Thoracic aorta (tissue), 2 donors: ENCODE measurements around the gene PPCS. TPM values are rescaled to one million over a fixed set of nuclear protein-coding genes. Genes with fewer than 3 reads are reported as not detected.

Source experiments
- ATAC-seq: fragments of 150-250 bp; one replicate; pipeline ENCODE4 v1.8.0; 2017; ENCODE audit warnings: low read depth; ENCODE audit not compliant: insufficient number of reproducible peaks, low FRiP score
- DNase-seq: peaks from one replicate; pipeline ENCODE4 v3.0.0-alpha.2; 2020; ENCODE audit warnings: low spot score
- H3K27ac ChIP-seq, 2 donors: fragments of 200-600 bp; sonication (generic); 1 replicate in 1 of 2; 2 replicates in 1 of 2; pipeline ENCODE4 v1.5.1; 2016; ENCODE audit warnings: mild to moderate bottlenecking in 2 of 2, moderate library complexity in 2 of 2
- H3K27me3 ChIP-seq: fragments of 200-600 bp; sonication (generic); replicated peaks from 2 replicates; pipeline ENCODE4 v1.6.0; 2016; ENCODE audit warnings: mild to moderate bottlenecking; ENCODE audit not compliant: insufficient read depth
- H3K36me3 ChIP-seq: fragments of 200-600 bp; sonication (generic); one replicate; pipeline ENCODE4 v1.5.1; 2016
- H3K4me1 ChIP-seq, 2 donors: fragments of 200-600 bp; sonication (generic); 1 replicate in 1 of 2; 2 replicates in 1 of 2; pipeline versions ENCODE4 v1.5.1 to v1.6.0; 2016; ENCODE audit warnings: low read depth in 2 of 2, mild to moderate bottlenecking in 1 of 2; ENCODE audit not compliant: control insufficient read depth in 1 of 2
- H3K4me3 ChIP-seq: fragments of 200-600 bp; sonication (generic); 2 replicates; pipeline ENCODE4 v1.5.1; 2016; ENCODE audit warnings: mild to moderate bottlenecking
- H3K9me3 ChIP-seq: fragments of 200-600 bp; sonication (generic); 2 replicates; pipeline ENCODE4 v1.5.1; 2016
- total RNA-seq, 2 donors: library from RNA; depleted of rRNA; stranded (reverse); fragments of >200 nt; gene quantifications; one replicate each; pipeline versions ENCODE4 v1.1.0 to v1.2.3, GENCODE V29; 2016
- TF ChIP-seq, protein P1 (sequence below): fragments of 200-600 bp; sonication (generic); IDR thresholded peaks from one replicate; pipeline ENCODE4 v1.5.1; 2019; ENCODE audit warnings: antibody characterized with exemption

PPCS gene
- total RNA-seq, 2 donors from 2014 or later: 46.0 to 53.3 TPM

DNA sequence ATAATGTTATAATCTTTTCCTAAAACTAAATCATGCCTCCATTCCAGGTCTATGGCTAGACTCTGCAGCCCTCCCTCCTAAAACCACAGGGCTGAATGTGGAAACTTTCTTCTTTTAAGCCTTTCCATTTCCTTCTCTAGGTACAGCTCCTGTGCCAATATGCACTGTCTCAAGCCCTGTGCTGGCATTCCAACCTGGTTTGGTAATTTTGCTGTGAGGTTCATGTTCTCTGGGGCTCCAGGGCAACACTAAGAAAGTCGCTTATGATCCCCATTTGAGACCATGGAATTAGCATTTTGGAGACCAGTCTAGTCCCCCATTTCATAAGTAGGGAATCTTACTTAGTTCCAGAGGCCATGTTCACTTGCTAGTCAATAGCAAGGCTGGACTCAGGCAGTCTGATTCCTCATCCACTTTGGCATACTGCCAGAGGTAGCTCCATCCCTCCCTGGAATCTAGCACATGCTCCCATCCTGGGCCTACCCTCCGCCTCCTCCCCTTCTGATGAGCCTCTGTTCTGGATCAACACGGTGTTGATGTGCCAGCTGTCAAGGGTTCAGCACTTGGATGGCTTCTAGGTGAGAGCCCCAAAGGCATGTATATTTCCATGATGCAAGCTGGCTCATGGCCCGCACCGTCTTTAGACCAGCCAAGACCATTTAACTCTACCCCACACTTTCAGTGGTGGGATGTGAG, 37.1 kb upstream of the PPCS start:
- H3K4me1 ChIP-seq: no peaks in the 10 kb centered on the region
- TF ChIP-seq, protein P1, sequence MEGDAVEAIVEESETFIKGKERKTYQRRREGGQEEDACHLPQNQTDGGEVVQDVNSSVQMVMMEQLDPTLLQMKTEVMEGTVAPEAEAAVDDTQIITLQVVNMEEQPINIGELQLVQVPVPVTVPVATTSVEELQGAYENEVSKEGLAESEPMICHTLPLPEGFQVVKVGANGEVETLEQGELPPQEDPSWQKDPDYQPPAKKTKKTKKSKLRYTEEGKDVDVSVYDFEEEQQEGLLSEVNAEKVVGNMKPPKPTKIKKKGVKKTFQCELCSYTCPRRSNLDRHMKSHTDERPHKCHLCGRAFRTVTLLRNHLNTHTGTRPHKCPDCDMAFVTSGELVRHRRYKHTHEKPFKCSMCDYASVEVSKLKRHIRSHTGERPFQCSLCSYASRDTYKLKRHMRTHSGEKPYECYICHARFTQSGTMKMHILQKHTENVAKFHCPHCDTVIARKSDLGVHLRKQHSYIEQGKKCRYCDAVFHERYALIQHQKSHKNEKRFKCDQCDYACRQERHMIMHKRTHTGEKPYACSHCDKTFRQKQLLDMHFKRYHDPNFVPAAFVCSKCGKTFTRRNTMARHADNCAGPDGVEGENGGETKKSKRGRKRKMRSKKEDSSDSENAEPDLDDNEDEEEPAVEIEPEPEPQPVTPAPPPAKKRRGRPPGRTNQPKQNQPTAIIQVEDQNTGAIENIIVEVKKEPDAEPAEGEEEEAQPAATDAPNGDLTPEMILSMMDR: no peak
- ATAC-seq (no peak), DNase-seq (no peak)
- no peaks in the 10 kb centered on the region for H3K36me3 ChIP-seq
- no peaks in the 10 kb centered on the region for H3K27me3 ChIP-seq
- no peak overlapping the region for H3K27ac ChIP-seq
- H3K4me3 ChIP-seq: no peak overlapping the region
- no peaks in the 10 kb centered on the region for H3K9me3 ChIP-seq

DNA sequence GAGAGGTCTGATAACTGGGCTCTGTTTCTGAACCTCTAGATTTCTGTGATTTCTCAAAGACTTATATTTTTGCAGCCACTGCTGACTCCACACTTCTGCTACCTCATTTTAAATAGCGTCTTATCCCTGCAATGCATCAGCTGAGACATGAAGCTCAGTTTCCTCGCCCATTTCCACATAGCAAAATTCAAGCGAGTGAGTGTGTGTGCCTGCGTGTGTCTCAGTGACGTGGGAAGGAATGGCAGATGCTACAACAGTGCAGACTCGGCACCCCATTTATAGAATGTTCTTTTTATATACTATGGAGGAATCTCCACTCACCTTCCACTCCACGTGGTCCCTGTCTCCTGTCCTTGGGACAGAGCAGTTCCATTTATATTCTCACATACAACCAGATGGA, 36.2 kb upstream of the PPCS start:
- DNase-seq (no peak), ATAC-seq (no peak)
- TF ChIP-seq, protein P1: no peak
- Histone ChIP-seq H3K27me3 (no peaks in the 10 kb centered on the region), H3K4me1 (no peaks in the 10 kb centered on the region), H3K9me3 (no peaks in the 10 kb centered on the region), H3K36me3 (no peaks in the 10 kb centered on the region), H3K4me3 (no peak overlapping the region), H3K27ac (no peak overlapping the region)

DNA sequence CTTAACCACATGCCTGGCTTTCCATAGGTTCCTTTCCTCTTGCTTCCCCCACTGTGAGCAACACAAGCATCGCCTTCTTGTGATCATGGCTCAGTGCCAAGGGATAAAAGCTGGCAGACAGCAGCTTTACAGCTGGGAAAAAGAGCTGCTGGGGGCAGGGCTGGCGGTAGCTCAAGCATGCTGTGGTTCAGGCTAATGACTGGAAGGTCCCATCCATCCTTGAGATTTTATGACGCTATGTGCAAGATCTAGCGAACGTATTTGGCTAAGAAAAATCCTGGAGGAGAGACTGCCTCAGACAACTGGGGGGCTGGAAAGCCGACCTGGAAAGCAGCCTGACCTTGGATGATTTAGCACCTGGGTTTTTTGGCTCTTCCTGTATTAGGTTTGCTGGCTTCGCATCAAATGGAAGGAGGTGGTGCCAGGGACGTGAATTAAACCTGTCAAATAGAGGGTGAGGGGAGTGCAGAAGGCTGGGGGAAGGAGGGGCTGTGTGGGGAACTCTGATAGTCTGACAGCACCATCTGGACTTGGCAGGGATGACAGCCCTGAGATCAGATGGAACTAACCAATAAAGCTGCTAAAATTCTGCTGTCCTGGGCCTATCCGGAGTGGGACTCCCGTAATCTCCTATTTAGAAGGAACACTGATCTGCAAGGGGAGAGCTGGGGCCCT, 35.3 kb upstream of the PPCS start:
- Histone ChIP-seq H3K4me3 (no peak overlapping the region), H3K27ac (no peak overlapping the region), H3K9me3 (no peaks in the 10 kb centered on the region), H3K4me1 (no peaks in the 10 kb centered on the region), H3K36me3 (no peaks in the 10 kb centered on the region), H3K27me3 (no peaks in the 10 kb centered on the region)
- DNase-seq (no peak), ATAC-seq (no peak)
- TF ChIP-seq, protein P1: no peak

DNA sequence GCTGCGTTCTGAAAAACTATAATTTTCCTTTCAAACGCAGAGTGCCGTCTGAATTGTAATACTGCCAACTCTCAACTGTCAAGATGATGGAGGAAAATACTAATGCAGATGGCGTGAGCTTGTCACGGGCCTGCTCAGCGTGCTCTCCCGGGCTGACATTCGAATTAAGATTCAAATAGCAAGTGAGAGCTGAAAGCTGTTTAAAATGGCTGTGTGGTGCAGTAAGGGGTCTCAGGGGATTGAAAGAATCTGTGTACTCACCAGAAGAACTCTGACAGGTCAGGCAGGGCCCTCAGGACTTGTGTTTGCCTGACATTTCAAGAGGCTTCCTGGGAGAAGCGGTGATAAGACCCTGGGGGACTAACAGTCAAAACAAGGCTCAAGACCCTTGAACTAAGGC, 33.6 kb upstream of the PPCS start:
- Histone ChIP-seq H3K4me1 (no peaks in the 10 kb centered on the region), H3K9me3 (no peaks in the 10 kb centered on the region), H3K27ac (no peak overlapping the region), H3K4me3 (no peak overlapping the region), H3K27me3 (no peaks in the 10 kb centered on the region), H3K36me3 (no peaks in the 10 kb centered on the region)
- DNase-seq (no peak), ATAC-seq (no peak)
- TF ChIP-seq, protein P1: no peak

DNA sequence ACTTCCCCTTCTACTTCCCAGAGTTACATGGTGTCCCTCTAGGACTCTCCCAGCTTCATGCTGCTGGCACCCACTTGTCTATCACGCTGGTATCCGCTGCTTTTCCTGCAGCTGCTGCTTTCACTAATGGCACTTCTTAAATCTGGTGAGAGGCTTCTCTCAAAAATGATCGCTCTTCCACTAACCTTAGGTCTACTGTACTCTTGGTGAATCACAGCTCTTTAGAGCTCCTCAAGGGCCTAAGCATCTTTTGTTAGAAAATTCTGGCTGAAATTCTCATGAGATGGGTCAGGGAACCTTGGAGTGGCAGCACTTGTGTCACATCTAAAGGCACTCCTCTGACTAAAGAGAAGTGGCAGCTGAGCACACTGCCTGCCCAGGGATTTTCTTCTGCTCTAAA, 32.7 kb upstream of the PPCS start:
- Histone ChIP-seq H3K27me3 (no peaks in the 10 kb centered on the region), H3K4me1 (no peaks in the 10 kb centered on the region), H3K27ac (no peak overlapping the region), H3K9me3 (no peaks in the 10 kb centered on the region), H3K36me3 (no peaks in the 10 kb centered on the region), H3K4me3 (no peak overlapping the region)
- DNase-seq (no peak), ATAC-seq (no peak)
- TF ChIP-seq, protein P1: no peak
